Keratinocyte (primary cell): Measurements from ENCODE around the gene FKBP5. TPM values are rescaled to one million over a fixed set of nuclear protein-coding genes. Genes with fewer than 3 reads are reported as not detected.

Source experiments
- DNase-seq: peaks from one replicate; pipeline ENCODE4 v3.0.0-alpha.2; 2011; ENCODE audit warnings: low read depth, missing footprints, low spot score
- FAIRE-seq: peaks from 2 replicates; lab custom pipeline; 2011; peaks lifted over from hg19 to GRCh38; lab: Jason Lieb, UNC
- H2AFZ ChIP-seq: 2 replicates; pipeline ENCODE4 v1.6.0; 2012; ENCODE audit warnings: low read length, control low read depth, inconsistent platforms; ENCODE audit not compliant: control insufficient read depth
- H3K27ac ChIP-seq: 2 replicates; pipeline ENCODE4 v1.5.1; 2011; ENCODE audit warnings: low read length; ENCODE audit not compliant: control insufficient read depth, insufficient read depth
- H3K27me3 ChIP-seq: 3 replicates; pipeline ENCODE4 v1.6.0; 2011; ENCODE audit warnings: low read length; ENCODE audit not compliant: control insufficient read depth, insufficient read depth; ENCODE audit errors: extremely low read depth
- H3K36me3 ChIP-seq, 2 experiments: 2 replicates in 1 of 2; 3 replicates in 1 of 2; pipeline ENCODE4 v1.5.1; 2011; ENCODE audit warnings: low read length in 2 of 2, mild to moderate bottlenecking in 1 of 2; ENCODE audit not compliant: control insufficient read depth in 2 of 2, insufficient read depth in 2 of 2; ENCODE audit errors: extremely low read depth in 1 of 2
- H3K4me1 ChIP-seq: 3 replicates; pipeline ENCODE4 v1.5.1; 2011; ENCODE audit warnings: low read length; ENCODE audit not compliant: control insufficient read depth, insufficient read depth; ENCODE audit errors: extremely low read depth
- H3K4me2 ChIP-seq: 3 replicates; pipeline ENCODE4 v1.6.0; 2011; ENCODE audit warnings: low read depth, low read length; ENCODE audit not compliant: control insufficient read depth, insufficient read depth; ENCODE audit errors: extremely low read depth
- H3K4me3 ChIP-seq, 3 experiments: fragments of 200-600 bp in 1 of 3; sonication (generic) in 1 of 3; 2 replicates in 2 of 3; 3 replicates in 1 of 3; pipeline ENCODE4 v1.5.1; 2011 to 2016; ENCODE audit warnings: low read length in 3 of 3, mild to moderate bottlenecking in 3 of 3, control low read depth in 2 of 3, inconsistent platforms in 1 of 3, low read depth in 1 of 3, mixed read lengths in 1 of 3, mixed run types in 1 of 3, moderate library complexity in 1 of 3; ENCODE audit not compliant: control insufficient read depth in 2 of 3, insufficient read depth in 2 of 3; ENCODE audit errors: extremely low read depth in 1 of 3
- H3K79me2 ChIP-seq: 2 replicates; pipeline ENCODE4 v1.6.0; 2012; ENCODE audit warnings: low read length; ENCODE audit not compliant: control insufficient read depth, insufficient read depth
- H3K9ac ChIP-seq: 3 replicates; pipeline ENCODE4 v1.6.0; 2011; ENCODE audit warnings: low read length; ENCODE audit not compliant: control insufficient read depth, insufficient read depth; ENCODE audit errors: extremely low read depth
- H3K9me1 ChIP-seq: 3 replicates; pipeline ENCODE4 v1.6.0; 2011; ENCODE audit warnings: low read length; ENCODE audit not compliant: control insufficient read depth, insufficient read depth; ENCODE audit errors: extremely low read depth
- H3K9me3 ChIP-seq: 2 replicates; pipeline ENCODE4 v1.5.1; 2012; ENCODE audit warnings: low read depth, low read length; ENCODE audit not compliant: control insufficient read depth
- H4K20me1 ChIP-seq: 3 replicates; pipeline ENCODE4 v1.6.0; 2011; ENCODE audit warnings: low read length; ENCODE audit not compliant: control insufficient read depth, insufficient read depth; ENCODE audit errors: extremely low read depth
- EZH2 ChIP-seq: IDR thresholded peaks from one replicate; pipeline ENCODE4 v1.6.1; 2012; ENCODE audit warnings: inconsistent platforms, mild to moderate bottlenecking, low read length, moderate library complexity
- dilution Hi-C: fragments of 300-500 bp; cut with MboI; formaldehyde crosslinking; loops from one replicate; pipeline ENCODE4 v1.7.0; 2020; ENCODE audit warnings: low sequenced_read_pairs; ENCODE audit not compliant: extremely low pct_ligation_motif_present
- polyA plus RNA-seq, 5 experiments: library from polyadenylated mRNA; depleted of rRNA in 3 of 5; stranded (reverse) in 3 of 5; stranded (forward) in 1 of 5; unstranded in 1 of 5; fragments of >200 nt; gene quantifications; 1 replicate in 1 of 5; 2 replicates in 3 of 5; 3 replicates in 1 of 5; pipeline versions ENCODE4 v1.2.1 to v1.2.3, GENCODE V29; 2011 to 2012; ENCODE audit warnings: missing spikeins in 2 of 5, low read depth in 1 of 5, low replicate concordance in 1 of 5
- TF ChIP-seq, protein P1 (sequence below), 3 experiments: IDR thresholded peaks in 1 of 3; conservative IDR thresholded peaks in 1 of 3; optimal IDR thresholded peaks in 1 of 3; 2 replicates in 2 of 3; 3 replicates in 1 of 3; pipeline versions ENCODE3 to v1.5.1; 2011; ENCODE audit warnings: low read length in 3 of 3, mild to moderate bottlenecking in 3 of 3, moderate library complexity in 2 of 3, control low read depth in 1 of 3, inconsistent platforms in 1 of 3; ENCODE audit not compliant: insufficient read depth in 2 of 3; ENCODE audit errors: extremely low read depth in 1 of 3

Gene FKBP5
- polyA plus RNA-seq, 1 donor (not counting 4 experiments of a cell fraction or from before 2014, with no cell fraction given) = 88.3 TPM

DNA sequence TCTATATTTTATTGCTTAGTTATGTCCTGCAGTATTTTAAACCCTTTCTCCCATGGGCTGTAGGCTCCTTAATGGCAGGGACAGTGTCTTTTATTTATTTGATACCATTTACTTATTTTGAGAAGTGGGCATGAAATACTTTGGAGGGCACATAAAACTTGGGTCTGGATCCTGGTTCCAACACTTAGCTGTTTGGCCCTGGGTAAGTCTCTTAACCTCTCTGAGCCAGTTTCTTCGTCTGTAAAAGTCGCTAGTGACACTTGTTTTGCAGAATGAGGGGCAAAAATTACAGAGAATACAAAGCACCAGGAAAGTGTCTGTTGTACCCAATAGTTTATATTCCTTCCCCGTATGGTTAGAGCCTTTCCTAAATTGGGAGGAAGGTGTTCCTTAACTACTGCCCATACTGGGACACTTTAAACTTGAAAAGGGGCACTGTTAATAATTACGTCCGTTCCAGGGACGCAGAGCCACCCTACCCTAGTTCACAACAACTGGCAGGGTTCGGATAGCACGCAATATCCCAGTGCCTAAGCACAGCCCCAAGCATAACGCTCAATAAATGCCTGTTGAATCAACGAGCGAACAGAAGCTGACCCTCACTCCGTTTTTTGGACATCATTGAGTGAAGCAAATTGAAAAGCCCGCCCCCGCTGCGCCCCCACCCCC lies 42.2 kb upstream of the FKBP5 start:
- no peaks in the 10 kb centered on the region for H3K79me2 ChIP-seq
- dilution Hi-C loops = loop anchor here (25.0 kb wide), 1 partner anchor 169 kb away; no protein-coding TSS in a partner anchor
- H3K9me1 ChIP-seq = no peaks in the 10 kb centered on the region
- H3K4me2 ChIP-seq = peak overlapping the region; percentile 95
- peak overlapping the region; percentile 90 for H3K9ac ChIP-seq
- no peaks in the 10 kb centered on the region for H4K20me1 ChIP-seq
- peaks cover 64% of the 10 kb centered on the region for H3K4me1 ChIP-seq
- no peaks in the 10 kb centered on the region for H3K27me3 ChIP-seq
- H2AFZ ChIP-seq = peak overlapping the region; percentile 64
- H3K4me3 ChIP-seq = no peak overlapping the region
- no peaks in the 10 kb centered on the region for H3K36me3 ChIP-seq
- TF ChIP-seq EZH2 = no peak
- TF ChIP-seq, protein P1, sequence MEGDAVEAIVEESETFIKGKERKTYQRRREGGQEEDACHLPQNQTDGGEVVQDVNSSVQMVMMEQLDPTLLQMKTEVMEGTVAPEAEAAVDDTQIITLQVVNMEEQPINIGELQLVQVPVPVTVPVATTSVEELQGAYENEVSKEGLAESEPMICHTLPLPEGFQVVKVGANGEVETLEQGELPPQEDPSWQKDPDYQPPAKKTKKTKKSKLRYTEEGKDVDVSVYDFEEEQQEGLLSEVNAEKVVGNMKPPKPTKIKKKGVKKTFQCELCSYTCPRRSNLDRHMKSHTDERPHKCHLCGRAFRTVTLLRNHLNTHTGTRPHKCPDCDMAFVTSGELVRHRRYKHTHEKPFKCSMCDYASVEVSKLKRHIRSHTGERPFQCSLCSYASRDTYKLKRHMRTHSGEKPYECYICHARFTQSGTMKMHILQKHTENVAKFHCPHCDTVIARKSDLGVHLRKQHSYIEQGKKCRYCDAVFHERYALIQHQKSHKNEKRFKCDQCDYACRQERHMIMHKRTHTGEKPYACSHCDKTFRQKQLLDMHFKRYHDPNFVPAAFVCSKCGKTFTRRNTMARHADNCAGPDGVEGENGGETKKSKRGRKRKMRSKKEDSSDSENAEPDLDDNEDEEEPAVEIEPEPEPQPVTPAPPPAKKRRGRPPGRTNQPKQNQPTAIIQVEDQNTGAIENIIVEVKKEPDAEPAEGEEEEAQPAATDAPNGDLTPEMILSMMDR (optimal IDR thresholded peaks at IDR 0.05 in 1 of 3, IDR thresholded peaks at IDR 0.05 in 1 of 3, conservative IDR thresholded peaks at IDR 0.05 in 1 of 3; ENCODE audit: extremely low read depth in 1 of 3, insufficient read depth in 2 of 3, low read length in 3 of 3) = no peak
- H3K27ac ChIP-seq = peak overlapping the region; percentile 97
- no peaks in the 10 kb centered on the region for H3K9me3 ChIP-seq
- DNase-seq = no peak
- FAIRE-seq = no peak

GRCh38 chr6:35729722-35730121 lies 41.0 kb upstream of the FKBP5 start:
- DNase-seq = no peak
- H3K9me1 ChIP-seq = no peaks in the 10 kb centered on the region
- dilution Hi-C loops = loop anchor here (25.0 kb wide), 1 partner anchor 167 kb away; no protein-coding TSS in a partner anchor
- no peak for FAIRE-seq
- H3K79me2 ChIP-seq = no peaks in the 10 kb centered on the region
- peaks cover 71% of the 10 kb centered on the region for H3K4me1 ChIP-seq
- H3K4me3 ChIP-seq = no peak overlapping the region
- H2AFZ ChIP-seq = peak overlapping the region; percentile 4
- peak overlapping the region; percentile 88 for H3K27ac ChIP-seq
- H3K36me3 ChIP-seq = no peaks in the 10 kb centered on the region
- H3K9me3 ChIP-seq = no peaks in the 10 kb centered on the region
- H3K4me2 ChIP-seq = no peak overlapping the region
- no peaks in the 10 kb centered on the region for H3K27me3 ChIP-seq
- no peaks in the 10 kb centered on the region for H4K20me1 ChIP-seq
- no peak overlapping the region for H3K9ac ChIP-seq
- TF ChIP-seq, protein P1 (optimal IDR thresholded peaks at IDR 0.05 in 1 of 3, IDR thresholded peaks at IDR 0.05 in 1 of 3, conservative IDR thresholded peaks at IDR 0.05 in 1 of 3; ENCODE audit: extremely low read depth in 1 of 3, insufficient read depth in 2 of 3, low read length in 3 of 3) = no peak
- no peak for TF ChIP-seq EZH2
